NCI-H1694 (cell line): Measurements from ENCODE around the gene CCL16.

ENCODE experiments used
- DNase-seq: peaks from one replicate; lab custom pipeline; 2025; lab: John Stamatoyannopoulos, UW

Gene CCL16

GRCh38 chr17:35986643-35987042 is 5.3 kb upstream of the CCL16 start, which contains the start of gene CCL14:
CCL14 (minus strand) TSS chr17:35986729; CDS start chr17:35986649, 80 bp downstream.
- no peak for DNase-seq

GRCh38 chr17:35984140-35984539 is 2.8 kb upstream of the CCL16 start:
- DNase-seq = no peak

DNA sequence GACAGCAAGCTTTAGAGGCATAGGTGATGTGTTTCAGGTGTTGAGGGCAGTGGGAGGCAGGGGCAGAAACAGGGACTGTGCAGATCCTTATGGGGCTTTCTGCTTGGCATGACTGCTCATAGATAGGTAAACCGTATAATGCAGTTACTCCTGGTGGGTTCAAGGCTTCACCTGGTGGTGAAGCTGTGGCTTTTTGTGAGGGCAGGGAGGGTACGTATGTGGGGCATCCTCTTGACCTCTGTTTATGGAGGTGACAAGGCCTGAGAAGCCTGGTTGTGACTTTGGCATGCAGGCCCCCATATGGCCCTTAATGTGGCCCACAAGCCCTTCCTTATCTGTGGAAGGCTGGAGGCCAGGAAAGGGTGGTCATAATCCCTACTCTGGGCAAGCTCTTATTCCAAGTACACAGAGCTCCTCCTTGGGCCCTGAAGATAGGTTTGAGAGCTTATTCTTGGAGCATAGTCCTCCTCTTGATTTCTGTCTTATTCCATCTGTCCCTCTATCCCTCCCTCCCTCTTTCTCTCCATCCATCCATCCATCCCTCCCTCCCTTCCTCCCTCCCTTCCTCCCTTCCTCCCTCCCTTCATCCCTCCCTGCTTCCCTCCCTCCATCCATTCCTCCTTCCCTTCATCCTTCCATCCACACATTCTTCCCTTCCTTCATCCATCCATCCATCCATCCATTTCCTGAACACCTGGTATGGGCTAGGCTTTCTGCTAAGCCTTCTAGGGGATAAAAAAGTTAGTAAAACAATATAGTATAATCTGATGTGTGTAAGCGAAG is 1.3 kb upstream of the CCL16 start:
- DNase-seq = no peak

DNA sequence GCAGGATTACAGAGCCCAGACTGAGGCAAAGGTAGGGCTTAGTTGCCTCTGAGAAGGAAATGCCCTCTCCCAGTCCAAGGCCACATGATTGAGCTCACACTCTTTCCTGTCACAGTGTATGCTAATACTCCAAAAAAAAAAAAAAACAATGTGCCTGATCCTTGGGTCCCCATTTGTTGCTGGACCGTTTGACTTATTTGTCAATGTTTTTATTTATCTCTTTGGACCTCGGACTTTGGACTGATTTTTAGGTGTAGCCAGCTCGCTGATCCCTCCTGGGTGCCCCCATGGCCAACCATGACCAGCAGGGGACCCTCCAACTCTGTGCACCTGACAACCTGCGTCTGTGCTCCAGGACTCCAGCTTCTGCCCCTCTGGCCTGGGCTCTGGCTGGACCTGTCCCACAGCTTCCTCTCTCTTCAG is 622 bp upstream of the CCL16 start:
- DNase-seq = no peak

DNA sequence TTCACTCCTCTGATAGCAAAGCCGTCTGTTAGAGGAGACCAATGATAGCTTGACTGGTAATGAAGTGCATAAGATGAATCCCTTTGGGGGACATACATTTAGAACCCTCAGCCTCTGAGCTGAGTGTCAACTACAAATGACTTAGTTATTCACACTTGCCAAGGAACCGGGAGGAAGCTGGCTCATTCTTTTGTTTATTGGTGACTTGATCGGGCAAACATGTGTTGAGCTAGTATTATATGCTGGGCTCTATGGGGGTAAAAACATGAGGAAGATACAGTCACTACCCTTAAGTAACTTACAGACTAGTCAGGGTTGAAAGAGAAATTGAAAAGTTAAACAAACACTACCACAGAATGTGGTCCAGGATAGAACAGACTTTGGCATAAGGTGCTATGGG is 3.0 kb downstream of the CCL16 start:
- no peak for DNase-seq

DNA sequence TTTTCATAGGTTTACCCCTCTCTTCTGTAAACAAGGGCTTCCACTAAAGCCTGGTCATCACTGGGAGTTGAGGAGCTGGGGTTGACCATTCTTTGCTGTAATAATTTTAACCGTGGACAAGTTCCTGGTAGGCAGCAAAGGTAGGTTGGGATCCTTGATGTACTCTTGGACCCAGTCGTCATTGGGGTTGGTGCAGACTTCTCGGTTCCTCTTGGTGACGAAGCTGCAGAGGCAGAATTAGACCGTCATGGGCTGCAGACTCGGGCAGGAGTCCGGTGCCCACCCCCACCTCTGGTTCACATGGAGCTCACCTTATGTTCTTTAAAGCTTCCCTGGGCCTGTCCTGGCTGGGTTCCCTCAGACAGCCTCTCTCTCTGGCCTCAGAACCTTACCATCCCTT is 3.8 kb downstream of the CCL16 start:
- no peak for DNase-seq

DNA sequence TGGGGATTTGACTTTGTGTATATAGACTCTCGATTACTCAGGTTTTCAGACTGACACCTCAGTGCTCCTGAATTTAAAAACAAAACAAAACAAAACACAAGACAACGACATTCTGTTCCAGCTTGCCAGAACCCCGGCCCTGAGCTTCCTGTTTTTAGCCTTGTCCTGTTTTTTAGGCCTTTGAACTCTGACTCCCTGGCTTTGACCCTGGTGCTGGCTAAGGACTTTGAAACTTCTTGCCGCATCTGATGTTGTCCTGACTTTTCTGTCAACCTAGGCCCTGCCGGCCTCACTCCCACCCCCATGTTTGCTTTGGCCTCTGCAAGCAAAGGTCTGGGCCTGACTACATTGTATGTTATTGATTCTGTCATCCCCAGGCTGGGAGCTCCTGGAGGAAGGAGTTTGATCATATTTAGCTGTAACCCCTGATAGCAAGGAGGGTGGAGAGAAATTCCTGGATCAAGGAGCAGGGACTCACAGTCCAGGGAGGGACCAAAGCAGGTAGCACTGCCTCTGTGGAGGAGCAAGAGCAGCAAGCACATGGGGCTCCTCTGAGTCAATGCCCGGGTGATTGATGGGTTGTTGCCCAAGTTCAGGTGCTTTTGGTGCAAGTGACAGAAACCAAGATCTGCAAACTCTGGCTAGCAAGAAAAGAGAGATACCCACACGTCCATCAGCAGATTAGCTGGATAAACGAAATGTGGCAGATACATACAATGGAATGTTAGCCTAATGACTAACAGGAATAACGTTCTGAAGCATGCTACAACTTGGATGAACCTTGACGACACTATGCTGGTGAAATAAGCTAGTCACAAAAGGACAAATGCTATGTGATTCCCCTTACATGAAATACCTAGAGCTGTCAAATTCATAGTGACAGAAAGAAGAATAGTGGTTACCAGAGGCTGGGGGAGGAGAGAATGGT is 7.7 kb downstream of the CCL16 start:
- DNase-seq = no peak

GRCh38 chr17:35972945-35973332 is 8.4 kb downstream of the CCL16 start:
- DNase-seq = no peak

DNA sequence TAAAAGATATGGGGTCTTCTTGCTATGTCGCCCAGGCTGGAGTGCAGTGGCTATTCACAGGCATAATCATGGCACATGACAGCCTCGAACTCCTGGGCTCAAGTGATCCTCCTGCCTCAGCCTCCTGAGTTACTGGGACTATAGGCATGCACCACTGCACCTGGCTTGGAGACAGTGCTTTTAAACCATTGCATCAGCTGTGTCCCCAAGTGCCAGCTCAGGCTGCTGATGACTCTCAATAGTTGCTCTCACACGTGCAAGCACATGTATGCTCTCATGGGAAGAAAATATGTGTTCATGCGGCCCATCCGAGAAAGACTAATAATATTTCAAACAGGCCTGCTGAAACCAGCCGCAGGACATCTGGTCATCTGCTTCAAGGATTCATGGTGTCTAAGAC is 8.8 kb downstream of the CCL16 start:
- DNase-seq = no peak

- DNase-seq = no peak
Observed at GRCh38 chr17:35972066-35972465, 9.2 kb downstream of the CCL16 start.

- peak; percentile 86 for DNase-seq
Observed at GRCh38 chr17:35969558-35970380, 11.5 kb downstream of the CCL16 start.

GRCh38 chr17:35968520-35969054 is 12.7 kb downstream of the CCL16 start:
- DNase-seq = no peak

GRCh38 chr17:35965272-35965671 is 16.0 kb downstream of the CCL16 start:
- DNase-seq = no peak

- DNase-seq = no peak
Observed at GRCh38 chr17:35963663-35964062, 17.6 kb downstream of the CCL16 start.

- no peak for DNase-seq
Observed at GRCh38 chr17:35953720-35954119, 27.6 kb downstream of the CCL16 start.

GRCh38 chr17:35949401-35949800 is 31.9 kb downstream of the CCL16 start:
- no peak for DNase-seq

DNA sequence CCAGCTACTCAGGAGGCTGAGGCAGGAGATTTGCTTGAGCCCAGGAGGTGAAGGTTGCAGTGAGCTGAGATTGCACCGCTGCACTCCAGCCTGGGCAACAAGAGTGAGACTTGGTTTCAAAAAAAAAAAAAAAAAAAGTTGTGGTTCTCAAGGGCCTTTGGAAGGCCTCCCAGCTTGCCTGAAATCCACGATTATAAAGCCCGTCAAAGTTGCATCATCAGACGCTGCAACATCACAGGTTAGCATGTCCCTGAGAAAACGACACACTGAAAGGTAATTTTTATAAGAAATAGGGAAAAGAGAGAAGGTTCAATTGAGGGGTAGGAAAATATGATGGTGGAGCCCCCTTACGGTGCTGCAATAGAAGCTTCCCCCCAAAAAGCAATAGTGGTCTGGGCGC is 33.2 kb downstream of the CCL16 start:
- DNase-seq = no peak

- peak; percentile 61 for DNase-seq
Observed at GRCh38 chr17:35947156-35947585, 34.1 kb downstream of the CCL16 start.

DNA sequence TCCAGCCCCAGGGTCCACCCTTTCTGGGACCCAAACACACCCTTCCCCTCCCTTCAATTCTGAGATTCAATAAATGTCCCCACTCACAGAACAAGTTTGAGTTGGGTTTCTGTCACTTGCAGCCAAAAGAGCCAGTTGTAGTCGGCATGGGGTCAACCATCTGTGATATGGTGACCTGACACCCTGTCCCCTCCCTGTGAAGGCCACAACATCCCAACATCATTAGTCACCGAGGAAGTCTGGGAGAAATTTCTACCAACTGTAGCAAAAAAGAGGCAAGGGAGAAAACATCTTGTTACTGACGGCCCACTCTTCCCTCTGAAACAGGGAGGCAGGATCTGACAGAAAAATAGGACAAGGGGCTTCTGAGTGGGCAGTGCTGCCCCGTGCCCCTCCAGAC is 37.1 kb downstream of the CCL16 start:
- DNase-seq = no peak

- DNase-seq = no peak
Observed at GRCh38 chr17:35943537-35943936, 37.8 kb downstream of the CCL16 start, which contains the start of gene LYZL6. LYZL6 (minus strand) TSS chr17:35943713; CDS start chr17:35939356, 4,357 bp downstream.

- DNase-seq = peak; percentile 7
Observed at GRCh38 chr17:35942588-35943186, 38.6 kb downstream of the CCL16 start.
